WTC11 (cell line): ENCODE measurements around the gene GGCT. TPM values are rescaled to one million over a fixed set of nuclear protein-coding genes. Genes with fewer than 3 reads are reported as not detected.

Experiments used
- ATAC-seq: fragments of 200-7000 bp; cut with Tn5 transposase; 2 replicates; pipeline ENCODE4 v1.10.0; 2021; ENCODE audit warnings: mild to moderate bottlenecking, moderate library complexity
- CTCF ChIA-PET: fragments of 300-600 bp; sonication (Branson Sonifier 250); formaldehyde crosslinking; loops from one replicate; lab custom pipeline; 2021; ENCODE audit warnings: antibody characterized with exemption; lab: Charles Lee
- POLR2A ChIA-PET: fragments of 350-600 bp; sonication (Branson Sonifier 250); formaldehyde crosslinking; loops from one replicate; lab custom pipeline; 2021; ENCODE audit warnings: antibody characterized with exemption; lab: Charles Lee
- DNase-seq: peaks from one replicate; pipeline ENCODE4 v3.0.0; 2021; ENCODE audit warnings: low spot score
- H3K27ac Mint-ChIP-seq: 2 replicates; pipeline ENCODE4 v1.8.0; 2021; ENCODE audit warnings: mixed read lengths
- H3K27me3 Mint-ChIP-seq: 2 replicates; pipeline ENCODE4 v1.8.0; 2021; ENCODE audit warnings: low read depth, mild to moderate bottlenecking, moderate library complexity, mixed read lengths
- H3K36me3 Mint-ChIP-seq: 2 replicates; pipeline ENCODE4 v1.8.0; 2021; ENCODE audit warnings: mixed read lengths
- H3K4me1 Mint-ChIP-seq: 2 replicates; pipeline ENCODE4 v1.8.0; 2022; ENCODE audit warnings: mixed read lengths
- H3K4me3 Mint-ChIP-seq: 2 replicates; pipeline ENCODE4 v1.8.0; 2021; ENCODE audit warnings: mild to moderate bottlenecking, moderate library complexity, mixed read lengths
- H3K9me3 Mint-ChIP-seq: 2 replicates; pipeline ENCODE4 v1.8.0; 2021; ENCODE audit warnings: mixed read lengths
- NFYB ChIP-seq: sonication (generic); formaldehyde crosslinking; conservative IDR thresholded peaks from 2 replicates; pipeline ENCODE4 v1.8.0; 2022; ENCODE audit warnings: low read depth, missing genetic modification reagents
- RELA ChIP-seq: sonication (generic); formaldehyde crosslinking; IDR thresholded peaks from 2 replicates; pipeline ENCODE4 v1.8.1; 2022; ENCODE audit warnings: missing genetic modification reagents, mild to moderate bottlenecking, borderline replicate concordance
- SMAD3 ChIP-seq: sonication (generic); formaldehyde crosslinking; IDR thresholded peaks from 2 replicates; pipeline ENCODE4 v1.8.0; 2022; ENCODE audit warnings: missing genetic modification reagents, mild to moderate bottlenecking, borderline replicate concordance
- ZNF219 ChIP-seq: sonication (generic); formaldehyde crosslinking; IDR thresholded peaks from 2 replicates; pipeline ENCODE4 v1.8.0; 2023; ENCODE audit warnings: missing genetic modification reagents, mild to moderate bottlenecking, borderline replicate concordance
- ZNF396 ChIP-seq: fragments of 250-450 bp; sonication (Bioruptor Pico); IDR thresholded peaks from 2 replicates; pipeline ENCODE4 v1.8.0; 2021; ENCODE audit warnings: mild to moderate bottlenecking, moderate library complexity, borderline replicate concordance
- total RNA-seq: library from RNA; stranded (reverse); gene quantifications from 3 replicates; pipeline ENCODE4 v1.2.3, GENCODE V29; 2021
- TF ChIP-seq, protein P1 (sequence below): fragments of 250-450 bp; sonication (Bioruptor Pico); IDR thresholded peaks from 2 replicates; pipeline ENCODE4 v1.9.0; 2021; ENCODE audit warnings: mild to moderate bottlenecking
- TF ChIP-seq, protein P2 (sequence below): sonication (generic); formaldehyde crosslinking; IDR thresholded peaks from 2 replicates; pipeline ENCODE4 v1.8.0; 2022; ENCODE audit warnings: mild to moderate bottlenecking, missing genetic modification reagents
- TF ChIP-seq, protein P3 (sequence below): sonication (generic); formaldehyde crosslinking; IDR thresholded peaks from 2 replicates; pipeline ENCODE4 v1.8.1; 2023; ENCODE audit warnings: mild to moderate bottlenecking, missing genetic modification reagents
- TF ChIP-seq, protein P4 (sequence below): sonication (generic); formaldehyde crosslinking; conservative IDR thresholded peaks from 2 replicates; pipeline ENCODE4 v1.8.1; 2023; ENCODE audit warnings: mild to moderate bottlenecking, low read depth, missing genetic modification reagents, moderate library complexity
- TF ChIP-seq, protein P5 (sequence below): sonication (generic); formaldehyde crosslinking; IDR thresholded peaks from 2 replicates; pipeline ENCODE4 v1.8.0; 2023; ENCODE audit warnings: missing genetic modification reagents, mild to moderate bottlenecking, borderline replicate concordance
- TF ChIP-seq, protein P6 (sequence below): sonication (generic); formaldehyde crosslinking; IDR thresholded peaks from 2 replicates; pipeline ENCODE4 v1.8.0; 2023; ENCODE audit warnings: mild to moderate bottlenecking, missing genetic modification reagents
- TF ChIP-seq, protein P7 (sequence below): sonication (generic); formaldehyde crosslinking; IDR thresholded peaks from 2 replicates; pipeline ENCODE4 v1.8.1; 2023; ENCODE audit warnings: mild to moderate bottlenecking, missing genetic modification reagents, moderate library complexity
- TF ChIP-seq, protein P8 (sequence below): sonication (generic); formaldehyde crosslinking; IDR thresholded peaks from 2 replicates; pipeline ENCODE4 v1.8.0; 2022; ENCODE audit warnings: mild to moderate bottlenecking, missing genetic modification reagents

Gene GGCT
- total RNA-seq, 1 experiment from 2014 or later: 95.4 TPM

DNA sequence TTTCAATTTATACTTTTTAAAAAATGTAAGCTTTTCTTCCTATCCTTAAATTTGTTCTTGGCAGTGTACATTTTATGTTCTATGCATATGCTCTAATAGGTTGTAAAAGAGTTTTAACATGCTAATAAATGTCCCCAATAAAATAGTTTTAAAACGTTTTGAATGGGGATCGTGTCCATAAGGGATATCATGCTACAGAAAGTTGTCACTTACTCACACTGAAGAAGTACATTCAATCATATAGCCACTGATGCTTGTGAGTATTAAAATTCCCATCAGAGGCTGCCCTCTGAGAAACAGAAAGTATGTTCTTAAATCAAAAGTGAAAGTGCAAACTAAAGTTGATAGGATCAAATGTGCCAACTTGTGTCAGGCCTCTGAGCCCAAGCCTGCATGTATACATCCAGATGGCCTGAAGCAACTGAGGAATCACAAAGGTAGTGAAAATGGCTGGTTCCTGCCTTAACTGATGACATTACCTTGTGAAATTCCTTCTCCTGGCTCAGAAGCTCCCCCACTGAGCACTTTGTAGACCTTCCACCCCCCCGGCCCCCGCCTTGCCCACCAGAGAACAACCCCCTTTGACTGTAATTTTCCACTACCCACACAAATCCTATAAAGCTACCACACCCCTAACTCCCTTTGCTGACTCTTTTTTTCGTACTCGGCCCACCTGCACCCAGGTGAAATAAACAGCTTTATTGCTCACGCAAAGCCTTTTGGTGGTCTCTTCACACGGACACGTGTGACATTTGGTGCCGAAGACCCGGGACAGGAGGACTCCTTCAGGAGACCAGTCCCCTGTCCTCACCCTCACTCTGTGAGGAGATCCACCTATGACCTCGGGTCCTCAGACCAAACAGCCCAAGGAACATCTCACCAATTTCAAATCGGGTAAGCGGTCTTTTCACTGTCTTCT, 25.2 kb downstream of the GGCT start (continued):
- TF ChIP-seq, protein P1, sequence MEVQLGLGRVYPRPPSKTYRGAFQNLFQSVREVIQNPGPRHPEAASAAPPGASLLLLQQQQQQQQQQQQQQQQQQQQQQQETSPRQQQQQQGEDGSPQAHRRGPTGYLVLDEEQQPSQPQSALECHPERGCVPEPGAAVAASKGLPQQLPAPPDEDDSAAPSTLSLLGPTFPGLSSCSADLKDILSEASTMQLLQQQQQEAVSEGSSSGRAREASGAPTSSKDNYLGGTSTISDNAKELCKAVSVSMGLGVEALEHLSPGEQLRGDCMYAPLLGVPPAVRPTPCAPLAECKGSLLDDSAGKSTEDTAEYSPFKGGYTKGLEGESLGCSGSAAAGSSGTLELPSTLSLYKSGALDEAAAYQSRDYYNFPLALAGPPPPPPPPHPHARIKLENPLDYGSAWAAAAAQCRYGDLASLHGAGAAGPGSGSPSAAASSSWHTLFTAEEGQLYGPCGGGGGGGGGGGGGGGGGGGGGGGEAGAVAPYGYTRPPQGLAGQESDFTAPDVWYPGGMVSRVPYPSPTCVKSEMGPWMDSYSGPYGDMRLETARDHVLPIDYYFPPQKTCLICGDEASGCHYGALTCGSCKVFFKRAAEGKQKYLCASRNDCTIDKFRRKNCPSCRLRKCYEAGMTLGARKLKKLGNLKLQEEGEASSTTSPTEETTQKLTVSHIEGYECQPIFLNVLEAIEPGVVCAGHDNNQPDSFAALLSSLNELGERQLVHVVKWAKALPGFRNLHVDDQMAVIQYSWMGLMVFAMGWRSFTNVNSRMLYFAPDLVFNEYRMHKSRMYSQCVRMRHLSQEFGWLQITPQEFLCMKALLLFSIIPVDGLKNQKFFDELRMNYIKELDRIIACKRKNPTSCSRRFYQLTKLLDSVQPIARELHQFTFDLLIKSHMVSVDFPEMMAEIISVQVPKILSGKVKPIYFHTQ (CRISPR knock-in tag): no peak
- TF ChIP-seq, protein P2, sequence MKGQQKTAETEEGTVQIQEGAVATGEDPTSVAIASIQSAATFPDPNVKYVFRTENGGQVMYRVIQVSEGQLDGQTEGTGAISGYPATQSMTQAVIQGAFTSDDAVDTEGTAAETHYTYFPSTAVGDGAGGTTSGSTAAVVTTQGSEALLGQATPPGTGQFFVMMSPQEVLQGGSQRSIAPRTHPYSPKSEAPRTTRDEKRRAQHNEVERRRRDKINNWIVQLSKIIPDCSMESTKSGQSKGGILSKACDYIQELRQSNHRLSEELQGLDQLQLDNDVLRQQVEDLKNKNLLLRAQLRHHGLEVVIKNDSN (CRISPR knock-in tag): no peak
- no peak for TF ChIP-seq ZNF396 (CRISPR knock-in tag)
- no peak for TF ChIP-seq RELA (CRISPR knock-in tag)
- TF ChIP-seq, all 79 proteins: peak for 0

DNA sequence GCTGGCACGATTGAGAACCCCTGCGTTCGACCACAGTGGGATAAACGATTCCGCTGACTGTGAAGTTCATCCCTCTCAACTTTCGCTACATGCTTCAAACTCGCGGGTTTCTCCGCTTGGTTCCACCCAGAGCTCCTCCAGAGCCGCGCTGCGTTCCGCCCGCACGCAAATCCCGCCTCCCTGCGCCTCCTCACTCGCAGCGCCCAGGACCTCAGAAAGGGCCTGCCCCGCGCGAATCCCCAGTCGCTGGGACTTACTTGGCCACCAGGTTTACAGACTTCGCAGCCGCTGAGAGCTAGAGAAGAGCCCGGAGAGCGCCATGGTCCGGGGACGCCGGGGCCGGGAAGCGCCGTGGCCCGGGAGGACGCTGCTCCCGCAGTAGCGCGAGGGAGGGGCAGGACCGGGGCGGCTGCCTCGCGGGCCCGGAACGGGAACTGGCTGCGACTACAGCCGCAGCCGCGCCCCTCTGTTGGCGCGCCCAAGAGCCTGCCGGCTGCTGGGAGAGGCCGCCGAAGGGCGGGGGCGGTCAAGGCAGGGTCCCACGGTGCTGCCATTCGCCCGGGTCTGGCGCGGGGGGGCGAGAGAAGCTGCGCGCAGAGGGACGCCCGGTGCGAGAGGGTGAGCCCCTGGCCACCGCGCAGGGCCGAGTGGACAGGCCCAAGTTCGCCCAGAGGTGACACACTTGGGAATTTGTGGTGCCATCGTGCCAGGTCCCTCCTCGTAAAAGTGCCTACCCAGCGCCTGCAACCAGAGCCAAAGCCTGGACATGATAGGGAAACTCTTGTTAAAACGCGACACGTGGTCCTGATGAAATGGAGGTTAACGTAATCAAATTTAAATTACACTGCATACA, 26.1 kb downstream of the GGCT start, which contains the start of gene NOD1:
NOD1 (minus strand) TSS at position 436 of the 853 bp plus-strand sequence. CDS start 21,863 bp downstream, outside the sequence.
- Mint-ChIP-seq H3K4me1 (peaks cover 15% of the 10 kb centered on the region), H3K36me3 (no peaks in the 10 kb centered on the region), H3K9me3 (no peaks in the 10 kb centered on the region), H3K27me3 (peaks cover 12% of the 10 kb centered on the region), H3K4me3 (peak within 1 kb of the TSS; percentile 80), H3K27ac (no peak within 1 kb of the TSS)
- POLR2A ChIA-PET: interaction anchor here (0.5 to 2.0 kb wide), 2 partner anchors 9 to 23 kb away, joined by 7 read pairs; no protein-coding TSS in a partner anchor
- CTCF ChIA-PET: interaction anchor here (1.2 to 2.3 kb wide), 5 partner anchors 9 to 314 kb away, joined by 4 to 17 read pairs (median 6); no protein-coding TSS in a partner anchor
- peak; percentile 94 for ATAC-seq
- DNase-seq: peak; percentile 76
- TF ChIP-seq, protein P3, sequence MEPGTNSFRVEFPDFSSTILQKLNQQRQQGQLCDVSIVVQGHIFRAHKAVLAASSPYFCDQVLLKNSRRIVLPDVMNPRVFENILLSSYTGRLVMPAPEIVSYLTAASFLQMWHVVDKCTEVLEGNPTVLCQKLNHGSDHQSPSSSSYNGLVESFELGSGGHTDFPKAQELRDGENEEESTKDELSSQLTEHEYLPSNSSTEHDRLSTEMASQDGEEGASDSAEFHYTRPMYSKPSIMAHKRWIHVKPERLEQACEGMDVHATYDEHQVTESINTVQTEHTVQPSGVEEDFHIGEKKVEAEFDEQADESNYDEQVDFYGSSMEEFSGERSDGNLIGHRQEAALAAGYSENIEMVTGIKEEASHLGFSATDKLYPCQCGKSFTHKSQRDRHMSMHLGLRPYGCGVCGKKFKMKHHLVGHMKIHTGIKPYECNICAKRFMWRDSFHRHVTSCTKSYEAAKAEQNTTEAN (CRISPR knock-in tag): peak; percentile 79
- TF ChIP-seq, protein P4, sequence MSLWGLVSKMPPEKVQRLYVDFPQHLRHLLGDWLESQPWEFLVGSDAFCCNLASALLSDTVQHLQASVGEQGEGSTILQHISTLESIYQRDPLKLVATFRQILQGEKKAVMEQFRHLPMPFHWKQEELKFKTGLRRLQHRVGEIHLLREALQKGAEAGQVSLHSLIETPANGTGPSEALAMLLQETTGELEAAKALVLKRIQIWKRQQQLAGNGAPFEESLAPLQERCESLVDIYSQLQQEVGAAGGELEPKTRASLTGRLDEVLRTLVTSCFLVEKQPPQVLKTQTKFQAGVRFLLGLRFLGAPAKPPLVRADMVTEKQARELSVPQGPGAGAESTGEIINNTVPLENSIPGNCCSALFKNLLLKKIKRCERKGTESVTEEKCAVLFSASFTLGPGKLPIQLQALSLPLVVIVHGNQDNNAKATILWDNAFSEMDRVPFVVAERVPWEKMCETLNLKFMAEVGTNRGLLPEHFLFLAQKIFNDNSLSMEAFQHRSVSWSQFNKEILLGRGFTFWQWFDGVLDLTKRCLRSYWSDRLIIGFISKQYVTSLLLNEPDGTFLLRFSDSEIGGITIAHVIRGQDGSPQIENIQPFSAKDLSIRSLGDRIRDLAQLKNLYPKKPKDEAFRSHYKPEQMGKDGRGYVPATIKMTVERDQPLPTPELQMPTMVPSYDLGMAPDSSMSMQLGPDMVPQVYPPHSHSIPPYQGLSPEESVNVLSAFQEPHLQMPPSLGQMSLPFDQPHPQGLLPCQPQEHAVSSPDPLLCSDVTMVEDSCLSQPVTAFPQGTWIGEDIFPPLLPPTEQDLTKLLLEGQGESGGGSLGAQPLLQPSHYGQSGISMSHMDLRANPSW (CRISPR knock-in tag): no peak
- TF ChIP-seq NFYB (CRISPR knock-in tag) (no peak), ZNF219 (CRISPR knock-in tag) (no peak), SMAD3 (CRISPR knock-in tag) (peak; percentile 45; the same call in 1 of the 2 replicates)
- TF ChIP-seq, protein P5, sequence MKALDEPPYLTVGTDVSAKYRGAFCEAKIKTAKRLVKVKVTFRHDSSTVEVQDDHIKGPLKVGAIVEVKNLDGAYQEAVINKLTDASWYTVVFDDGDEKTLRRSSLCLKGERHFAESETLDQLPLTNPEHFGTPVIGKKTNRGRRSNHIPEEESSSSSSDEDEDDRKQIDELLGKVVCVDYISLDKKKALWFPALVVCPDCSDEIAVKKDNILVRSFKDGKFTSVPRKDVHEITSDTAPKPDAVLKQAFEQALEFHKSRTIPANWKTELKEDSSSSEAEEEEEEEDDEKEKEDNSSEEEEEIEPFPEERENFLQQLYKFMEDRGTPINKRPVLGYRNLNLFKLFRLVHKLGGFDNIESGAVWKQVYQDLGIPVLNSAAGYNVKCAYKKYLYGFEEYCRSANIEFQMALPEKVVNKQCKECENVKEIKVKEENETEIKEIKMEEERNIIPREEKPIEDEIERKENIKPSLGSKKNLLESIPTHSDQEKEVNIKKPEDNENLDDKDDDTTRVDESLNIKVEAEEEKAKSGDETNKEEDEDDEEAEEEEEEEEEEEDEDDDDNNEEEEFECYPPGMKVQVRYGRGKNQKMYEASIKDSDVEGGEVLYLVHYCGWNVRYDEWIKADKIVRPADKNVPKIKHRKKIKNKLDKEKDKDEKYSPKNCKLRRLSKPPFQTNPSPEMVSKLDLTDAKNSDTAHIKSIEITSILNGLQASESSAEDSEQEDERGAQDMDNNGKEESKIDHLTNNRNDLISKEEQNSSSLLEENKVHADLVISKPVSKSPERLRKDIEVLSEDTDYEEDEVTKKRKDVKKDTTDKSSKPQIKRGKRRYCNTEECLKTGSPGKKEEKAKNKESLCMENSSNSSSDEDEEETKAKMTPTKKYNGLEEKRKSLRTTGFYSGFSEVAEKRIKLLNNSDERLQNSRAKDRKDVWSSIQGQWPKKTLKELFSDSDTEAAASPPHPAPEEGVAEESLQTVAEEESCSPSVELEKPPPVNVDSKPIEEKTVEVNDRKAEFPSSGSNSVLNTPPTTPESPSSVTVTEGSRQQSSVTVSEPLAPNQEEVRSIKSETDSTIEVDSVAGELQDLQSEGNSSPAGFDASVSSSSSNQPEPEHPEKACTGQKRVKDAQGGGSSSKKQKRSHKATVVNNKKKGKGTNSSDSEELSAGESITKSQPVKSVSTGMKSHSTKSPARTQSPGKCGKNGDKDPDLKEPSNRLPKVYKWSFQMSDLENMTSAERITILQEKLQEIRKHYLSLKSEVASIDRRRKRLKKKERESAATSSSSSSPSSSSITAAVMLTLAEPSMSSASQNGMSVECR: peak; percentile 63; the same call in 1 of the 2 replicates
- TF ChIP-seq, protein P6, sequence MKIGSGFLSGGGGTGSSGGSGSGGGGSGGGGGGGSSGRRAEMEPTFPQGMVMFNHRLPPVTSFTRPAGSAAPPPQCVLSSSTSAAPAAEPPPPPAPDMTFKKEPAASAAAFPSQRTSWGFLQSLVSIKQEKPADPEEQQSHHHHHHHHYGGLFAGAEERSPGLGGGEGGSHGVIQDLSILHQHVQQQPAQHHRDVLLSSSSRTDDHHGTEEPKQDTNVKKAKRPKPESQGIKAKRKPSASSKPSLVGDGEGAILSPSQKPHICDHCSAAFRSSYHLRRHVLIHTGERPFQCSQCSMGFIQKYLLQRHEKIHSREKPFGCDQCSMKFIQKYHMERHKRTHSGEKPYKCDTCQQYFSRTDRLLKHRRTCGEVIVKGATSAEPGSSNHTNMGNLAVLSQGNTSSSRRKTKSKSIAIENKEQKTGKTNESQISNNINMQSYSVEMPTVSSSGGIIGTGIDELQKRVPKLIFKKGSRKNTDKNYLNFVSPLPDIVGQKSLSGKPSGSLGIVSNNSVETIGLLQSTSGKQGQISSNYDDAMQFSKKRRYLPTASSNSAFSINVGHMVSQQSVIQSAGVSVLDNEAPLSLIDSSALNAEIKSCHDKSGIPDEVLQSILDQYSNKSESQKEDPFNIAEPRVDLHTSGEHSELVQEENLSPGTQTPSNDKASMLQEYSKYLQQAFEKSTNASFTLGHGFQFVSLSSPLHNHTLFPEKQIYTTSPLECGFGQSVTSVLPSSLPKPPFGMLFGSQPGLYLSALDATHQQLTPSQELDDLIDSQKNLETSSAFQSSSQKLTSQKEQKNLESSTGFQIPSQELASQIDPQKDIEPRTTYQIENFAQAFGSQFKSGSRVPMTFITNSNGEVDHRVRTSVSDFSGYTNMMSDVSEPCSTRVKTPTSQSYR (CRISPR knock-in tag): no peak
- TF ChIP-seq, protein P7, sequence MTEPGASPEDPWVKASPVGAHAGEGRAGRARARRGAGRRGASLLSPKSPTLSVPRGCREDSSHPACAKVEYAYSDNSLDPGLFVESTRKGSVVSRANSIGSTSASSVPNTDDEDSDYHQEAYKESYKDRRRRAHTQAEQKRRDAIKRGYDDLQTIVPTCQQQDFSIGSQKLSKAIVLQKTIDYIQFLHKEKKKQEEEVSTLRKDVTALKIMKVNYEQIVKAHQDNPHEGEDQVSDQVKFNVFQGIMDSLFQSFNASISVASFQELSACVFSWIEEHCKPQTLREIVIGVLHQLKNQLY (CRISPR knock-in tag): no peak
- TF ChIP-seq, protein P8, sequence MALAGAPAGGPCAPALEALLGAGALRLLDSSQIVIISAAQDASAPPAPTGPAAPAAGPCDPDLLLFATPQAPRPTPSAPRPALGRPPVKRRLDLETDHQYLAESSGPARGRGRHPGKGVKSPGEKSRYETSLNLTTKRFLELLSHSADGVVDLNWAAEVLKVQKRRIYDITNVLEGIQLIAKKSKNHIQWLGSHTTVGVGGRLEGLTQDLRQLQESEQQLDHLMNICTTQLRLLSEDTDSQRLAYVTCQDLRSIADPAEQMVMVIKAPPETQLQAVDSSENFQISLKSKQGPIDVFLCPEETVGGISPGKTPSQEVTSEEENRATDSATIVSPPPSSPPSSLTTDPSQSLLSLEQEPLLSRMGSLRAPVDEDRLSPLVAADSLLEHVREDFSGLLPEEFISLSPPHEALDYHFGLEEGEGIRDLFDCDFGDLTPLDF: 0 out of 2 replicates have a peak, but pooled peaks have one; percentile 32
